ENCODE measurements around the gene PI16.

DNA sequence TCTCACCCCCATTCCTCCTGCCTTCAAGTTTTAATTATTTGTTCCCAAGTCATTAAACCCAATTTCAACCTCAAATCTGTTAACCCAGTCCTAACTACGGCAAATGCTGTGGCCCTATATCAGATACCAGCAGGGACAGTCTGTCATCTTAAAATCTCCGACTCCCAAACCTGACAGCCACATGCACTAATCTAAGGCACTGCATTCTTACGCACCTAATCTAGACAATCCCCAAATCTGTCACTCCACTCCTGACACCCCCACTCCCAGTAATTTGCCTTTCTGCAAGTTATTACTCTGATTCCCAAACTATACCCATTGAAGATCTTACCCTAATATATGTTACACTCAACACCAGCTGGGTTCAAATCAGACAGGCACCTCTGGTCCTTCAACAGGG lies 29.0 kb downstream of the PI16 start:
- TF ChIP-seq EZH2 (IDR thresholded peaks at IDR 0.05; ENCODE audit: borderline replicate concordance, low read depth, low read length, severe bottlenecking) (no peak), GATA2 (IDR thresholded peaks at IDR 0.05; ENCODE audit: insufficient read depth, insufficient read length, low read depth, low read length) (no peak)
